HL-60/S4 treated with phorbol 12-myristate 13-acetate at 8.2 ng/mL for 4 days and 3 days (cell line): ENCODE measurements around the gene PRR32.
"Not testable (repeated sequence)": the region's sequence is repeated elsewhere in the genome, so short reads cannot be mapped to it uniquely, and the experiment has no call there.

Experiments
- in situ Hi-C: fragments of 300-500 bp; cut with MboI; formaldehyde crosslinking; loops from 2 replicates; pipeline ENCODE4 v1.15.0; 2022; ENCODE audit warnings: low sequenced_read_pairs

Gene PRR32, protein sequence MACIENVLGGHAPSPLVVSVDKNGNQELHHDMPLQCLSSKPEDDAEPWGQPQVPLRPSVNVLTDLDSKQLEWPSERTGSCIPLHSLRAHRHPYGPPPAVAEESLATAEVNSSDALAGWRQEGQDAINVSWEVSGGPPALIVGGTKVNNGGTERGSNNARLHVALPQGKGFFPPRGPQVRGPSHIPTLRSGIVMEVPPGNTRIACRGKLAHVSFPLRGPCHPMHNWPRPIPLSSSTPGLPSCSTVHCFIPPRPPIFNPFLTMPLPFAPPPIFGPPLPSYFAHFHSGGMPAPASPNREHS

DNA sequence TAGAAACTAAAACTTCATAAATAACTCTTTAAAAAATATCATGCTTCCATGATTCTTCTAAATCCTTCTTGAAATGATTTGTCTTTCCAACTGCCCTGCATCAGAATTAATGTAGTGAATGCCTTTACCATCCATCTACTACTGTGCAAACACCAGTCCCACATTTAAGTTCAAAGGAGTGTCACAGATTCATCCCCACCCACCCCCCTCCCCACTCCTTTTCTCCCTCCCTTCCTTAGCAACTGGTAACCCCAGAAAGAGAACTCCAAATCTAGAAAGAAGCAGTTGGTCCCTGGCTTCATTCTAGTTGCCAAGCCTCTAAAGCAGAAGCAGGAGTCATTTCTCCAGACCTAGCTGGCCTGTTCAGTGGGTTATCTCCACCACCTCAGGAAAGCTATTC, at the start of gene PRR32:
TSS of gene PRR32 (plus strand) at position 301 of the 400 bp plus-strand sequence. CDS start 115 bp downstream, outside the sequence.
- in situ Hi-C loops, result no loop called here

- in situ Hi-C loops, result no loop called here
Measured at GRCh38 chrX:126770179-126770578, 49.4 kb upstream of the PRR32 start.

- in situ Hi-C loops, result no loop called here
Measured at GRCh38 chrX:126785539-126785938, 34.0 kb upstream of the PRR32 start.

GRCh38 chrX:126799059-126799458, 20.5 kb upstream of the PRR32 start:
- in situ Hi-C loops, result no loop called here

DNA sequence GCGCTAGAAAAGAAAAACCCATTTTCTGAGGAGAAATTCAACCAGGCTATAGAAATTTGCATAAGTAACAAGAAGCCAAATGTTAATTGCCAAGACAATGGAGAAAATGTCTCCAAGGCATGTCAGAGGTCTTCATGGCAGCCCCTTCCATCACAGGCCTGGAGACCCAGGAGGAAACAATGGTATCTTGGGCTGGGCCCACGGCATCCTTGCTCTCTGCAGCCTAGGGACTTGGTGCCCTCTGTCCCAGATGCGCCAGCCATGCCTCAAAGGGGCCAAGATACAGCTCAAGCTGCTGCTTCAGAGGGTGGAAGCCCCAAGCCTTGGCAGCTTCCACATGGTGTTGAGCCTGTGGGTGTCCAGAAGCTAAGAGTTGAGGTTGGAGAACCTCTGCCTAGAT, 12.7 kb upstream of the PRR32 start:
- in situ Hi-C loops, result not testable (repeated sequence)

- in situ Hi-C loops, result no loop called here
Measured at GRCh38 chrX:126815806-126816205, 3.7 kb upstream of the PRR32 start.

GRCh38 chrX:126820700-126821420, 1.3 kb downstream of the PRR32 start:
- in situ Hi-C loops, result no loop called here

DNA sequence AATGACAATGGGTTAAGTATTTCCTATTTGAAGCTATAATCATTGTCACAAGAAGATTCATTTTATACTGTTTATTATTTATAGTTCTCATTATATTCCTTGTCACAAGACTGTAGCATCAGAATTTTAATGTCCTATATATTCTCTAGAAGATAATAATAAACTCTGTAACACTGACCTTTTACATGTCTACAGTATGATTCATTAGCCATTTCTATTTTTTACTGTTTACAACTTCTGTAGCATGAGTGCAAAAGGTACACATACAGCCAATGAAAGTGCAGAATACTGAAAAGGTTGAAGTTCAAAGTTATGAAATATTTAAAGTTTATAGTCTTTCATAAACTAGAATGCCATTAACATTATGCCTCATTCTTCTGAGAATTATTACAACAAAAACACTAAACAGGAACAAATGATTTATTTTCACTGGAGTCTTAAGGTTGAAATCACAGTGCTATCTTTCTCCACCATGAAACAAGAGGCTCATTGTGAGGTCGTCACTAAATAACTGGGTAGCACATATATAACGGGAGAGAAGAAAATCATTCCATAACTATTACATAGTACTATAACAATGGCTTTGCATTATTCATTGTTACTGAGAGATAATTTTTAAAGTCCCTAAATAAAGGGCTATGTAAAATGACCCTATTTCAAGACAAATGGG, 4.9 kb downstream of the PRR32 start:
- in situ Hi-C loops, result no loop called here

DNA sequence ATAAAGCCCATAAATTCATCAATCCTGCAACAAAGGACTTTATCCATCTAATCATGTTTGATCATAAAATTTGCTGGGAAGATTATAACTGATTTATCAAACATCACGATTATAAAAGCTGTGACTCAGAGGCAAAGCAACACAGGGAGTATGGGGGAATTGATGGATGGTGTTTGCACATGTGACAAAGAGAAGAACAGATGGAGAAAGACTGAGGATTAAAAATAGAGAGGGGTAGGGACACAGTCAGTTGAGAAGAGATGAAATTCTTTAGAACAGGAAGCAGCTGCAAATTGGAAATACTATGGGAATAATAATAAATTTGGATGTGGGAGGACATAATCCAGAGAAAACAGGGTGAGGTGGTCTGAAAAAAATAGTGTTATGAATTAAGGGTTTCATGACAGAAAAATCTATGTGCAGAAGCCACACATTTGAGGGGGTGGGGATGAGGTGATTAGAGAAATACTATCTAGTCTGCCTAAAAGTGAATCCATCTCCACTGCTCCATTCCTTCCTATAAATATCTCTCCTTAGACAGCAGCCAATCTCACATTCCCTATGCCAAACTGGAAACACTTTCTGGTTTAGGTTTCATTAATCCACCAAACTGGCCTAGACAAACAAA, 6.2 kb downstream of the PRR32 start:
- in situ Hi-C loops, result no loop called here

- in situ Hi-C loops, result no loop called here
Measured at GRCh38 chrX:126836186-126836585, 16.7 kb downstream of the PRR32 start.

DNA sequence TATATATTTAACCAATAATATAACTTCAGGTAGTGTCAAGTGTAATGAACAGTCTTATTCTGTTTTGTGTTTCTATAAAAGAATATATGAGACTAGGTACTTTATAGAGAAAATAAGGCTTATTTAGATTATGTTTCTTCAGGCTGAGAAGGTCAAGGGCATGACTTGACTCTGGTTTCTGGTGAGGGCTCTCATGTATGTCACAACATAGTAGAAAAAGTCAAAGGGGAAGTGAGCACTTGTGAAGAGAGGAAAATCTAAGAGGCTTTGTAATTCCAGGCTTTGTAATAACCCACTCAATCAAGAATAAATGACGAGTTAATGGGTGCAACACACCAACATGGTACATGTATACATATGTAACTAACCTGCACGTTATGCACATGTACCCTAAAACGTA, 27.6 kb downstream of the PRR32 start:
- in situ Hi-C loops, result no loop called here

GRCh38 chrX:126855839-126856524, 36.5 kb downstream of the PRR32 start:
- in situ Hi-C loops, result no loop called here
